ENCODE data around the gene TNNT3.
"Not testable (repeated sequence)": the region's sequence is repeated elsewhere in the genome, so short reads cannot be mapped to it uniquely, and the experiment has no call there.

TNNT3 gene

DNA sequence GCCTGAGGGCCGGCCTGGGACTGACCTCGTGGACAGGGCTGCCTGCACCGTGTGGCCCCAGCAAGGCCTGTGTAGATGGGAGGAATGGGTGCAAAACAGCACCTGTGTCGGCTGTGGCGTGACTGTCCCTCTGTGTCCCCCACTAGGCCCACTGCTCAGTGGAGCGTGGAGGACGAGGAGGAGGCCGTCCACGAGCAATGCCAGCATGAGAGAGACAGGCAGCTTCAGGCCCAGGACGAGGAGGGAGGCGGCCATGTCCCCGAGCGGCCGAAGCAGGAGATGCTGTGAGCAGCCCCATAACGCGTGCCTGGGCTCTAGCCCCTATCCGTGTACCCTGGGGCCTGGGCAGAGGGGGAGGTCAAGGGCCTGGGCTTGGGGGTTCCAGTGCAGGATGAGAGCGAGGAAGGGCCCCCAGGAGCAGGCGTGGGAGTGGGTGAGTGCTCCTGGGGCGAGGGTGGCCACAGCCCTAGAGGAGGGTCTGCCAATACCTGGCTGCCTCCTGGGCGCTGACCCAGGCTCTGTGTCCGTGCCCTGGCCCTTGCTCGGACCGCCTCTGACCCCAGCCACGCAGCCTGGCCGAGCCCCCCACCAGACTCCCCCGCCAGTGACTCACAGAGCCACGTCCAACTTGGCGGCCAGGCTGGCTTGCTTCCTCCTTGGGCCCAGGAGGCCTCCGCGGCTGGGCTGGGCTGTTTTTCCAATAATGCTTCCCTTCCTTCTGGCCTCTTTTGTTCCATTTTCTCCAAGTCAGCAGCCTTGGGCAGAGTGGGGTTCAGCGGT lies 39.4 kb upstream of the TNNT3 start:
- peak overlapping the region in 20 of 21 experiments; percentile 12 to 93 (median 82) for H3K27ac ChIP-seq

DNA sequence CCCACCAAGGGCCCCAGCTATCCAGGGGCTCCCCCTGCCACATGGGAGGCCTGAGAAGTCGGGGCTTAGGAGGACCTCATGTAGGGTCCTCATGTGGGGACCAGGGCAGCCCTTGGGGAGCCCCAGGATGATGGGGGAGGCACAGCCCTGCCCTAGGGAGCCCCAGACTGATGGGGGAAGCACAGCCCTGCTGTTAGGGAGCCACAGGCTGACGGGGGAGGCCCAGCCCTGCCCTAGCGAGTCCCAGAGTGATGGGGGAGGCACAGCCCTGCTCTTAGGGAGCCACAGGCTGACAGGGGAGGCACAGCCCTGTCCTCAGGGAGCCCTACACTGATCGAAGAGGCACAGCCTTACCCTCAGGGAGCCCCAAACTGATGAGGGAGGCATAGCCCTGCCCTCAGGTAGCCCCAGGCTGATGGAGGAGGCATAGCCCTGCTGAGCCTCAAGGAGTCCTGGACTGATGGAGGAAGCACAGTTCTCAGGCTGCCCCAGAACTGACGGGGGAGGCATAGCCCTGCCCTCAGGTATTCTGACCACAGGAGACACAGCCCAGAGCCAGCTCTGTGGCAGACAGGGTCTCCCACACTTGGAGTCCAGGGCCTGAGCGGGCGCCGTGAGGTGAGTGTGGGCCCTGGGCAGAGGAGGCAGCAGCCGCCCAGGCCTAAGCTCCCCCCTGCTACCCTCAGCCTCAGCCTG lies 38.6 kb upstream of the TNNT3 start:
- no peak overlapping the region for H3K4me3 ChIP-seq
- peak overlapping the region in 20 of 21 experiments; percentile 12 to 93 (median 82) for H3K27ac ChIP-seq

More for the DNA sequence above, 39.4 kb upstream of the TNNT3 start:
- no peak overlapping the region for H3K4me3 ChIP-seq

DNA sequence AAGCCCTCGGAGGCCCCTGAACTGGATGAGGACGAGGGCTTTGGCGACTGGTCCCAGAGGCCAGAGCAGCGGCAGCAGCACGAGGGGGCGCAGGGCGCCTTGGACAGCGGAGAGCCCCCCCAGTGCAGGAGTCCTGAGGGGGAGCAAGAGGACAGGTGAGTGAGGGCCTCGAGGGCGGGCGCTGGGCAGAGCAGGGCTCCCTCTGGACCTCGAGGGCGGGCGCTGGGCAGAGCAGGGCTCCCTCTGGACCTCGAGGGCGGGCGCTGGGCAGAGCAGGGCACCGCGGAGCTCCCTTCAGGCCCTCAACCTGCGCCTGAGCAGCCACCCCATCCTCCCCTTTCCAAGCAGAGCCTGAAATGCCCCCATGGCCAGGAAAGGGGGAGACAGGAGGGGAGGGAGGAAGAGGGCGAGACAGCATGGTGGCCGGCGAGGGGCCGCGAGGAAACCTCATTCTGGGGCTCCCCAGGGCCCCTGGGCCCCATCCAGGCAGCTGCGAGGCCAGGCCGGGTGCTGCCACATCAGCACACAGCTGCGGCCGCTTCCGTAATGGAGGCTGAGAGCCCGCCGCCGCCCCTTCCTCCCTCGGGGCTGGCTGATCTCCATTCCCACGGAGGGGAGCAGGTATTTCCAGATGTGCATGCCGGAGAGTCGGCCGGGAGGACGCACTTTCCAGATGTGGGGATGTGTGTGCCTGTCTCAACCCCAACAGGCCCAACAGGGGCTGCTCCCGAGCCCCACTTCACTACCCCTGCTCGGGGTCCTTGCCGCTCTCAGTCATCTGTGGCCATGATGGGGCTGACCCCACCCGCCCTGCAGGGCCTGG lies 37.9 kb upstream of the TNNT3 start:
- Histone ChIP-seq H3K27ac (peak overlapping the region in 20 of 21 experiments; percentile 12 to 93 (median 82)), H3K4me3 (no peak overlapping the region)

DNA sequence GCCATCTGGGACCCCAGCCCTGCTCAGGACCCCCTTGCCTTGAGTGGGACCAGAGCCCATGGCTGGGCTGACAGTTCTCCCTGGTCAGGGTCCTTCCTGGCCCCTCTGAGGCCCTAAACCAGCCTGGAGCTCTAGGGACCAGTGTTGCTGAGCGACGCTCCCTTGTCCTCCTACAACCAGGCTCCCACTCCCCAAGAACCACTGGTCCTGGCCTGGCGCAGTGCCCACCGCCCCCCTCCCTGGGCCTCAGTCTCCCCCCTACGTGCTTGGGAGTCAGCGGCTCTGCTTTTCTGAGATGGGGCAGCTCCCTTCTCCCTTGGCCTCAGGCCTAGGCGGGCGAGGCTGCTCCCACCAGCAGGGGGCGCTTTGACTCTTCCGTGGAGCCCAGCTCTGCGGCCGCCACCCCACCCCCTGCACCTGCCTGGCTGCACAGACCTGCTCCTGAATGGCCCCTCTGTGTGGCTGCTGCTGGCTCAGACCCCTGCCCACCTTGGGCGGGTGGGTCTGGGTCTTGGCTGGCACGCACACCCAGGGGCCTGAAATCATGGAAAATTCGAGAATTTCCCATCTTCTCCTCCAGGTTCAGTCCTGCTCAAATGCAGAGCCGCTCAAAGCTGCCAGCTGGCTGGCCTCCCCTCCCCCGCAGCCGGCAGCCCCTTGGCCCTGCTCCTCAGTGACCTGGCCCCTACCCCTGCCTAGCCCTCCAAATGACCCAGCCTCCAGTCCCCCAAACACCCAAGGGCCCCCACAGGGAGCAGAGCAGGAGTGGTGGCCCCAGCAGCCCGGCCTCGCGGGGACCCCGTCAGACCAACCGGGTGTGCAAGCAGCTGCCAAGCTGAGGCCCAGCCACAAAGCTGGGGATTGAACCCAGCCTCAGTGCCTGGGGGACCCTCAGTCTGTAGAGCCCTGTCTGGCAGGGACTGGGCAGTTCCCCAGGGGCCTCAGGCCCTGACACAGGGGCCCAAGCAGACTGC lies 37.0 kb upstream of the TNNT3 start:
- Histone ChIP-seq H3K4me3 (no peak overlapping the region), H3K27ac (peak overlapping the region in 17 of 21 experiments; percentile 4 to 93 (median 82))

DNA sequence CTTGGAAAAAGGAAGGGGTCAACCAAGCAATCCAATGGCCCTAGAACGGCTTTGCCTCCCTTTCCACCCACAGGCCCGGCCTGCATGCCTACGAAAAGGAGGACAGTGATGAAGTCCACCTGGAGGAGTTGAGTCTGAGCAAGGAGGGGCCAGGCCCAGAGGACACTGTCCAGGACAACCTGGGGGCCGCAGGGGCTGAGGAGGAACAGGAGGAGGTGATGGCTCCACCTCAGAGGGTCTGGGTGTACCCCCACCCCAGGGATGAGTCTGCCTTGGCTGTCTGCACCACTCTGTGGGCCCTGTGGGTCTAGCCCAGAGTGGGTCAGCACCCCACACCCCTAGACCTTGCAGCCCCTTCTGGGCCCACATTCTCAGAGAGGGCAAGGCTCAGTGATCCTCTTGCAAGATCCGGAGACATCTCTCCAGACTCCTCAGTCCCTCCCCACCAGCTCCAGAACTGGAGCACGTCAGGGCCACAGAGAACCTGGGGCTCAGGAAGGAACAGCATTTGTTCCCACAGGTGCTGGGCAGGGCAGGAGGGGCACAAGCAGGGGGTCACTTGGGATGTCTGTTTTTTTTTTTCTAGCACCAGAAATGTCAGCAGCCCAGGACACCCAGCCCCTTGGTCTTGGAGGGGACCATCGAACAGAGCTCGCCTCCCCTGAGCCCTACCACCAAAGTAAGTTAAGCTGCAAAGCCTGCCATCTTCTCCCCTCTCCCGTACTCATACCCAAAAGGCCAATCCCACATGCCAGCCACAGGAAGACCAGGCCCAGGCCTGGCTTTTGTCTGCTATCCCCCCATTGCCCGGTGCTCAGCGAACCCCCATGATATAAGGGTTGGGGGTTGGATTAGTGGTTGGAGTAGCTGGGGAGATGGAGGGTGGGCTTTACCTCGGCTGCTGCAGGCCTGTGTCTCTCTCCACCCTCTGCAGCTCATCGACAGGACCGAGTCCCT lies 35.9 kb upstream of the TNNT3 start:
- Histone ChIP-seq H3K4me3 (no peak overlapping the region), H3K27ac (no peak overlapping the region)

DNA sequence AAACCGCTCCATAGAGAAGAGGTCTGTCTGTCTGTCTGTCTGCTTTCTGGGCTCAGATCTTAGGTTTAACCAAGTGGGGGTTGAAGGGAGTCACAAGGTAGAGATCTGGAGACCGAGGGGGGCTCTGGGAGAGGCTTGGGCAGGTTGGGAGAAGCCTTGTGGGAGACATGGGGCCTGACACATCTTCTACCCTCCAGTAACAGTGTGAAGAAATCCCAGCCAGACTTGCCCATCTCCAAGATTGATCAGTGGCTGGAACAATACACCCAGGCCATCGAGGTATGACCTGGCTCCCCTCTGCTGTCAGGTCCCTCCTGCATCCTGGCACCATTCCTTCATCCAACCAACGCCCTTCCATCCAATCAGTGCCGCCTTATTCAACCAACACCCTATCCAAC lies 35.2 kb upstream of the TNNT3 start:
- no peak overlapping the region for H3K27ac ChIP-seq
- H3K4me3 ChIP-seq = no peak overlapping the region

DNA sequence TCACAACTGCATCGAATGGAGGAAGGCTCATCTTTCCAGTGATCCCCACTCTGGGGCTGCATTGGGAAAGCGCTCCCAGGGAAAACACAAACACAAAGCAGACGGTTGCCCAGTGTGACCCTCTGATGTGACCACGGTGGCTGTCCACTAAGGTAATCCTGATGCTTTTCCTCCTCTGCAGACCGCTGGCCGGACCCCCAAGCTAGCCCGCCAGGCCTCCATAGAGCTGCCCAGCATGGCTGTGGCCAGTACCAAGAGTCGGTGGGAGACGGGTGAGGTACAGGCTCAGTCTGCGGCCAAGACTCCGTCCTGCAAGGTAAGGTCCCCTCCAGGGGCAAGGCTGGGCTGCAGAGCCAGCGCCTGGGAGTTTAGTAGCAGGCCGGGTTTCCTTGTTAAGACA lies 33.0 kb upstream of the TNNT3 start:
- H3K27ac ChIP-seq, H3K4me3 ChIP-seq: not testable (repeated sequence)

DNA sequence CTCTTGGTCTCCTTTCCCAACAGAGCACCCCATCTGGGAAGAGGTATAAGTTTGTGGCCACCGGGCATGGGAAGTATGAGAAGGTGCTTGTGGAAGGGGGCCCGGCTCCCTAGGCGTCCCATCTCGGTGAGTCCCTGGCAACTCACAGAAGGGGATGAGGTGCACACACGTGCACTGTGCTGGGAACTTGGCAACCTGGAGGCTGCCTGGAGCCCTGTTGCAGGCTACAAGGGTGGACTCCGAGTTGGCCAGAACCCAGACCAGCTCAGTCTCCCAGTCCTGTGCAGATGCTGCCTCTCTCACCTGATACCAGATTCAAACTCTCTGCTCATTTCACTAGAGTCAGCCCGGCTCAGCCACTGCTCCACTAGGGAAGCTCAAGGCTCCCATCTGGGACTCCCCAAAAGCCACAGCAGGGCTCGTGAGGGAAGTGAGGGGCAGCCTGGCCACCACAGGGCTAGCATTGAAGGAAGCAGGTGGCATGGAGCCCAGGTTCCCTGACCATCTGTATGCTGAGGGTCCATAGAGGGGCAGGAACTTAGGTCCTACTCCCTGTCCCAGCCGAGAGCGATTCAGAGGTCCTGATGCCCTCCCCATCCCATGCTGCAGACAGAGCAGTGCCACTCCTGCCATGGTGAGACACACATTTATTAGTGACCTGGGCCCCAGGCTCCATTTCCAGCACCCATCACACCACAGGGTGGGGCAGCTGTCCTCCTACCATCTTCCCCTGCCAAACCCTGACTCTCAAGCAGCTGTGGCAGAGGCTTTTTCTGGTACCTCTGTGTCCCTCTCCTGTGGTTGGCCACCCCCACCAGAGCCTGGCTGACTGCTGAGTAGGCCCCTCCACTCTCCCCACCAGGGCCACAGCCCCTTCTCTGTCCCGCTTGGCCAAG lies 31.8 kb upstream of the TNNT3 start:
- H3K27ac ChIP-seq = peak overlapping the region in 10 of 21 experiments; percentile 5 to 87 (median 62)
- no peak overlapping the region for H3K4me3 ChIP-seq

DNA sequence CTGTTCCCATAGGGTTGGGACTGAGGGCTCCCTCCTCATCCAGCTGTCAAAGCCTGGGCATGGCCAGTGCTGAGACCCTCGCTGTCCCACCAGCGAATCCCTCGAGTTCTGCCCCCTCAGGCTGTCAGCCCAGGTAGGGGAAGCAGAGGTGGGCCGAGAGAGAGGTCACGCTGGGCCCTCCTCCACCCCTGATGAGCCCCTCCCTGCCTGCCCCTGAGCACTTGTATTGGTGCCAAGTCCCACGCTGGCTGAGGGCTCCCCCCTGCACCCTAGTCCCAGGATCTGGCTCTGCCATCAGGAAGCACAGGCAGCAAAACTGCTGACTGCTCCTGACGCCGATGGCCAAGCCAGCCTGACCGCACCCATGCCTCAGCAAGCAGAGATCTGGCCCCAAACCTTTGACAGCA lies 31.2 kb upstream of the TNNT3 start:
- Histone ChIP-seq H3K27ac (peak overlapping the region in 13 of 21 experiments; percentile 1 to 87 (median 47)), H3K4me3 (no peak overlapping the region)

DNA sequence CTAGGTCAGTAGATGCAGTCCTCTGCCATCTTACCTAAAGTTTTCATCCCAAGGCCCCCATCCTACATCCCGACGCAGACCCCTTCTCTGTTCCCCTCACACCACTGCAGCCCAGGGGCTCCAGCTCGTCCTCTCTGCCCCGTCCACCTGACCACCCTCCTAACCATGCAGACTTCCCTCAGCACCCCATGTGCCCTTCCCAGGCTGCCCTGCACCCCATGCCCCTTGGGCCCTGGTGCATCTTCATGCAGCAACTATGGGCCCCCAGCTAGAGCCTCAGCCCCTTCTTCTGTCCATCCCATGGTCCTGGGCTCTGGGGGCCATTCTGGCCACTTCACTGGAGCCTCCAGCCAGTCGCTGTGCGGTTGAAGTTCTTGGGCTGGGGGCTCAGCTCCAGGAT lies 30.7 kb upstream of the TNNT3 start:
- H3K4me3 ChIP-seq = no peak overlapping the region
- H3K27ac ChIP-seq = peak overlapping the region in 15 of 21 experiments; percentile 1 to 87 (median 47)

DNA sequence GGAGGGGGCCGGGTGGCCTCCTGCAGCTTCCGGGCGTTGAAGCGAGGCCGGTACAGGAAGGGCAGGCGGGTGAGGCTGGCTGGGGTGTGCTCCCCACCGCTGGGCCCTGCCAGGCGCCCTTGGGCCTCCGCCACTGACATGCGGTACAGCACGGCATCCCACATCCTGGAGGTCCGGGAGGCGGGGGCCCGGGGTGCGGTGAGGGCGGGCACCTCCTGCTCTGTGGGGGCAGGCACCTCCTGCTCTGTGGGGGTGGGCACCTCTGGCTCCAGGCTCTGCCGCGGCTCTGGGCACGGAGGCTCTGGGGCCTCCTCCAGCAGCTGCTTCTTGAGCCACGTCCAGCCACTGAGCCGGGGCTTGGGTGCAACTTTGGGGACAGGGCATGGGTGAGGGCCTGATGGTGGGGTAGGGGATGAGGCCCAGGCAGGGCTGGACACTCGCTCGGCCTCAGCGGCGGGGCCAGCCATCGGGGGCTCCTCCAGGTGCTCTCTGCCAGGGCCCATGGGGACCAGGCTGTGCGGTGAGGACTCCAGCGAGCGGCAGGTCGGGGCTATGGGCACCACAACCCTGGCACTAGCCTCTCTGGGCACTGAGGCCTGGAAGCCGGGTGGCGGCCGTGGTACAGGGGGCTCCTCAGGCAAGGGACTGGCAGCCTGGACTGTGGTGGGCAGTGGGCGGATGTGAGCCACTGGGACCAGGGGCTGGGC lies 30.1 kb upstream of the TNNT3 start:
- H3K27ac ChIP-seq = peak overlapping the region in 16 of 21 experiments; percentile 1 to 87 (median 48)
- H3K4me3 ChIP-seq = no peak overlapping the region

DNA sequence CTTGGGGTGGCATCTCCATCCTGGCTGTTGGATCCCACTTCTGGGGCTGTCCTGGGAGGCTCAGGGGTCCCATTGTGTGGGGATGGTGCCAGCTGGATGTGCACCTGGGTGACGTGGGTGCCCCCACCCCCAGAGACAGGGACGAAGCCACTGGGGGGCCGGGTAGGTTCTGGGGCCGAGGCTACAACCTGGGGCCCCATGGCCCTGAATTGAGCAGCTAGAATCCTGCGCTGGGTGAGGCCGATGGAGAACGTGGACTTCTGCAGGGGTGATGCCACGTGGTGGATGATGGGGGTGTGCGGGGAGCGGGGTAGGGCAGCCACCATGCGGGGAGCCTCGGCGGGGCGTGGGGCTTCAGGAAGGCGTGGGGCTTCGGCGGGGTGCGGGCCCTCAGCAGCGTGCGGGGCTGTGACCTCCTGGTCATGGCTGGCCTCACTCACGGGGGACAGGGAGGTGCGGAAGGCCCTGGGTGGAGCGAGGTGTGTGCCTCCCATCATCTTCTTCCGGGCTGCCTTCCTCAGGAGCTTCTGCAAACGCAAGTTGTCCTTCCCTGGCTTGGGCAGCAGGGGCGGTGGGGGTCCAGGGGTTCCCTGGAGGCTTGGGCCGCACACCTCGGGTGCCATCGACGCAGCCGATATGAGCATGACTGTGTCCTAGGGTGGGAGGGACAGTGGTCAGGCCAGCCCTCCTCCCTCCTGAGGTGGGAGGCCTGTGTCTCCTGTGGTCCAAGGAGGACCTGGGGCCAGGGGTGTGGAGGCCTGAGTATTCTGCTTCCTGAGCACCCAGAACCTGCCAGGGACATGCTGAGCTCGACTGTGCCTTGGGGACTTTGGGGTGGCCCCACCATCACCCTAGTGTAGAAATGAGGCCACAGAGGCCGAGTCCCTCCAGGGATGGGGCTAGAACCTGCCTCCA lies 29.3 kb upstream of the TNNT3 start:
- Histone ChIP-seq H3K4me3 (no peak overlapping the region), H3K27ac (peak overlapping the region in 11 of 21 experiments; percentile 1 to 87 (median 41))

DNA sequence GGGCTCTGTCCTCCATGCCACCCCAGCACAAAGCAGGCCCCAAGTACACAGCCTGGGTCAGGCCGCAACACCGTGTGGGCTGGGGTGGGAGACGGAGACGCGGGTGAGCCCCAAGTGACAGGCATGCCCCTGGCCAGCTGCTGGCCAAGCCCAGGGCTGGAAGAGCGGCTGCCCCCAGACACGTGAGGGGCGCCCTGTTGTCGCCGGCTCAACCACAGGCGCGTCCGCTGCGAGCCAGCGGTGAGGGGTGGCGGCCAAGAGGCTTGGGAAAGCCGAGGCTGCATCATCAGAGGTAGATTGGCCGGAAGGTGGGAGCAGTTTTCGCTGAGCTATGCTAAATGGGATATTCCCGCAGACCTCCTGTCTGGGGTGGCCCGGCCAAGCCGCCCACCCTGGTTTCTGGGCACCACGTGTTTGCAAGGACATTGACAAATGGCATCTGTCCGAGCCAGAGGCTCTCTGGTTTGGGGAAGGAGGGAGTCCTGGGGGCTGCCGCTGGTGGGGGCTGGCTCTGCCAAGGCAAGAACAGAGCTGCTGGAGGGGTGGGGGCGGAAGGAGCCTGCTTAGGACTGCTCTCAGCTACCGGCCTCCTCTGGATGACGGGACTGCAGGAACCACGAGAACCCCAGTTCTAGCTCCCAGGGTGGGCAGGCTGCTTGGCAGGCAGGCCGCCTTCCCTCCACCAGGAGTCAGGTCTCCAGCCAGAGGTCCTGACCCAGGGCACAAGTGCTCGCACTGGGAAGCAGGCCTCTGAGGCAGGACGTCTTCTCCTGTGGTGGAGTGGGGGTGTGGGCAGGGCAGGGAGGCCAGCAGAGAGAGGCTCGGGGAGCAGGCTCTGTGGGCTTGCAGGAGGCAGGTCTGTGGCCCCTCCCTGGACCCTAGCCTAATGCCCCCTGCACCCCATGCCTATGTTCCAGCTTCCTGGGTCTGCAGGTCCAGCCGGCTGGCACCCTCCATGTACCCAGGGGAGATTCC lies 28.4 kb upstream of the TNNT3 start:
- Histone ChIP-seq H3K27ac (peak overlapping the region in 5 of 21 experiments; percentile 14 to 81 (median 23)), H3K4me3 (no peak overlapping the region)

DNA sequence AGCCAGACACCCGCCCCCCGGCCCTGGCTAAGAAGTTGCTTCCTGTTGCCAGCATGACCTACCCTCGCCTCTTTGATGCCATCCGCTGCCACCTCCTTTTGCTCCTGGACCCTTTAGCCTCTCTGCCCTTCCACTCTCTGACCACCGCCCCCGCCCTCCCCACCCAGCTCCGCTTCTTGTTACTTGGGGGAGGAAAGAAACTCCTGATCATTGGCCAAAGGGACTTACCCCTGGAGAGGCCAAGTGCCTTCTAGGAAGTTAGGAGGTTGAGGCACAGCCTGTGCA lies 27.7 kb upstream of the TNNT3 start, which contains the start of gene PRR33:
Gene PRR33, minus strand, starts transcription at position 65 of the 285 bp plus-strand sequence. CDS start 1,311 bp downstream, outside the sequence.
- Histone ChIP-seq H3K4me3 (no peak within 1 kb of the TSS), H3K27ac (peak within 1 kb of the TSS in 5 of 21 experiments; percentile 14 to 81 (median 23))
